Cortex of kidney (tissue), 1 donor: ENCODE data around the gene AMOTL1.
"Not testable (repeated sequence)": the region's sequence is repeated elsewhere in the genome, so short reads cannot be mapped to it uniquely, and the experiment has no call there.

Source experiments
- DNase-seq: peaks from one replicate; lab custom pipeline; 2025; lab: John Stamatoyannopoulos, UW

AMOTL1 gene

DNA sequence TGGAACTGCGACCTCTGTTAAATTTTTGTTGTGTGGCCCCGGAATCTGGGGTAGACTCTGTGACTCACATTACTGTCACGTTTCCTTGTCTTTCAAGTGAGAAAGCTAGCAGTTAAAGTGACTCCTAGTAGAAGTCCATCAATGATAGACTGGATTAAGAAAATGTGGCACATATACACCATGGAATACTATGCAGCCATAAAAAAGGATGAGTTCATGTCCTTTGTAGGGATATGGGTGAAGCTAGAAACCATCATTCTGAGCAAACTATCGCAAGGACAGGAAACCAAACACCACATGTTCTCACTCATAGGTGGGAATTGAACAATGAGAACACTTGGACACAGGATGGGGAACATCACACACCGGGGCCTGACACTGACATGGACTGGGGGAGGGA, 23.8 kb downstream of the AMOTL1 start:
- DNase-seq = not testable (repeated sequence)

GRCh38 chr11:94792451-94792850, 24.3 kb downstream of the AMOTL1 start:
- no peak for DNase-seq

DNA sequence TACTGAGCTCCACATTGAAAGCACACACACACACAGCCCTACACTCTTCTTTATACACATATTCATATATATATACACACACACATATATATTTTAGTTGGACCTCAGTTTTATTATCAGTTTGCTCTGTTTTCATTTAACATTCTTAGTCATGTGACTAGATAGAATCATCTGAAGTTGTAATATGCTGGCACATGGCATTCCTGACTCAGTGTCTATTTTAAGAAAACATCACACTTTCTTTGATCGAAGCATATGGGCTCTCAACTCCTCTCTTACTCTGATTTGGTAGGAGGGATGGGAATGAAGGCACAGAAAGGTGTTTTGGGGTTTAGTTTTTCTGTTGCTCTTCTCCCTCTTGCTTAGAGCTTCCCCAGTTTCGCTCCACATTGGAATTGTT, 24.8 kb downstream of the AMOTL1 start:
- DNase-seq = no peak

GRCh38 chr11:94793822-94794221, 25.7 kb downstream of the AMOTL1 start:
- DNase-seq = no peak

DNA sequence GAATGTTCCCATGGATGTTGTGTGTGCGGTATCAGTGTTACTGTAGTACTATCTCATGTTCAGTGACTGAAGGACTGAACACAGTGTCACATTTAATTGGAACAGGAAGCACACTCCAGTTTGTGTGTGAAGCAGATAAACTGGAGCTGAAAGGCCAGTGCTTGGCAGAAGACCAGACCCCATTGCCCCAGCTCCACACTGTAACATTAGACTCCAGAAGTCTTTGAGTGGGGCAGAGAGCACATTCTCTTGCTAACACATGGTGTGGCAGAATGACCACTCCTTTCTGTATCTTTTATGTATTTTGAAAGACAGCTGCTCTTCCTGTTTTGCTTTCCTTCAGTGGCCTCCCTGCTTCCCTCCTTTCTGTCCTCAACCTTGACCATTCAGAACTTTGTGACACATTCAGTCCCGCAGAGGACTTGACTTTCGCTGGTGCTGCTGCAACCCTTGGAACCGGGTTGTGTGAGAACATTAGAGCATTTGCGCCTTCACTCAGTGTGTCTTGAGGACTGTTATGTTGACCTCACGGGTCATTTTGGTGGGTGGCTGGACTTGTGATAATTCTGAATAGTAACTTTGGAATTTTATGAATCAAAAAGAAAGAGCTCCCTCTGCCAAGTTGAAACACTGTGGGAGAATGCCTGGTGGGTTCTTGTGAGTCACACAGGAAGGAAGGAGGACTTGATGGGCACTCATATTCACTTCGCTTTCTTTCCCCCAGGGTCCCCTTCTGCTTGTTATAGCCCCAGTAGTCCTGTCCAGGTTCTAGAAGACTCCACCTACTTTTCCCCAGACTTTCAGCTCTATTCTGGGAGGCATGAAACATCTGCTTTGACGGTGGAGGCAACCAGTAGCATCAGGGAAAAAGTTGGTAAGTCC, 26.4 kb downstream of the AMOTL1 start:
- DNase-seq = no peak

GRCh38 chr11:94795476-94796189, 27.5 kb downstream of the AMOTL1 start:
- DNase-seq = no peak

- no peak for DNase-seq
Measured at GRCh38 chr11:94796190-94796580, 28.0 kb downstream of the AMOTL1 start.

- DNase-seq = no peak
Measured at GRCh38 chr11:94796863-94797262, 28.7 kb downstream of the AMOTL1 start.

DNA sequence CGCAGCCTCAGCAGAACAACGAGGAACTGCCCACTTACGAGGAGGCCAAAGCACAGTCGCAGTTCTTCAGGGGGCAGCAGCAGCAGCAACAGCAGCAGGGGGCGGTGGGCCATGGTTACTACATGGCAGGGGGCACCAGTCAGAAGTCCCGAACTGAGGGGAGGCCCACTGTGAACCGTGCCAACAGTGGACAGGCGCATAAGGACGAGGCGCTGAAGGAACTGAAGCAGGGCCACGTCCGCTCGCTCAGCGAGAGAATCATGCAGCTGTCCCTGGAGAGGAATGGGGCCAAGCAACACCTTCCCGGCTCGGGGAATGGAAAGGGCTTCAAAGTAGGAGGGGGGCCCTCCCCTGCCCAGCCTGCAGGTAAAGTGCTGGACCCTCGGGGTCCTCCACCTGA, 31.6 kb downstream of the AMOTL1 start:
- no peak for DNase-seq

DNA sequence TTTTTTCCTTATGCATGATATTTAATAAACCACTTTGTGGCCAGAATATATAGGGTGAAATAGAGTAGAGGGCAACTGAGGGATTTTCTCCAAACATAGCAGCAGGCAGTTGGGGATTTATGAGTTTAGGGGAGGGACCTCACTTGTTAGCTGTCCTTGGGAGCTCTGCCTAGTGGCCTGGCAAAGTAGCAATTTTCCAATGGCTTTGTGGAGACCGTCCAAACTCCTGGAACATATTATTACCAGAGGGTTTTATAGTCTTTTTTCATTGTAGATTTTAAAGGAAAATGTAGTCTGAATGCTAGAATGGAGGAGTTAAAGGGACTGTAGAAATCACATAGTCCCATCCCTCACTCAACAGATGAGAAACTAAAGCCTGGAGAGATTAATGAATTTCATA, 32.3 kb downstream of the AMOTL1 start:
- no peak for DNase-seq

DNA sequence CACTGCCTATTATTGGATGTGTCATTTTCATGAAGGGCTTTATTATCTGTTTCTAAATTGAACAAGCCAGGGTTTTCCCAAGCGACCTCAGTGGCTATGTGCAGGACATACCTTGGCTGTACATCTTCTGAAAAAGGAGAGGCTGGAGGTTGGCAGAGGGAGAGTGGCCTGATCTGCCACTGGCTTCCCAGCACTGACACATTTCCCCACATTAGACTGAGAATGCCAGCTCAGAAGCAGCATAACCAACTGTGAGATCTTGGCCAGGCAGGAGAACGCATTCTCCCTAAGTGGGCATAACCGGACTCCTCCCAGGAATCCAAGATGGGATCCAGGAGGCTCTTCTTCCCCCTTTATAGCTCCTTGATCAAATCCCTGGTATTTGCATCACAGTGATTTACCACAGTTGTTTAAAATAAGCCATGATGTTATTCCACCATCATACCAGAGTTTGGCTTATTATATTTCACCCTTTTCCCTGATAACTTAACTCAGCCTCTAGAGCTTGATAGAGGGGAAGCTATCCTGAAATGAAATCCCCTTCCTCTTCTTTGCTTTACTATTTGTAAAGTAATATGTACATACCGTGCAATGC, 33.8 kb downstream of the AMOTL1 start:
- DNase-seq = no peak

DNA sequence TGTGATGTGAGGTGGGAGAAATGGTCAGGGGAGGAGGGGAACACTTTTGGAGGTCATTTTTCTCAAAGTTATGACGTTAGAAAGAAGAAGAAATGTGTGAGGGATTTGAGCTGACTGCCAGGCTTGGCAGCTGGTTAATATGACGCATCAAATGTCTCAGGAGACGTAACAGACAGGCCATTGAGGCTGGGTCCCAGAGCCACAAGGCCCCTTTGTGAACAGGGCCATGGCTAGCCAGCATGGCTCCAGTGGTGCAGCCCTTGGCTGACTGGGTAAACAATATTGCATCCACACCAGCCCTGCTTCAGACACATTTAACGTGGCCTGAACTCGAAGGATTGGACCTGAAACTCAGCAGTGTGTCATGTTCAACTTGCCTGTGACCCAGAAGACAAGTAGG, 34.3 kb downstream of the AMOTL1 start:
- no peak for DNase-seq

DNA sequence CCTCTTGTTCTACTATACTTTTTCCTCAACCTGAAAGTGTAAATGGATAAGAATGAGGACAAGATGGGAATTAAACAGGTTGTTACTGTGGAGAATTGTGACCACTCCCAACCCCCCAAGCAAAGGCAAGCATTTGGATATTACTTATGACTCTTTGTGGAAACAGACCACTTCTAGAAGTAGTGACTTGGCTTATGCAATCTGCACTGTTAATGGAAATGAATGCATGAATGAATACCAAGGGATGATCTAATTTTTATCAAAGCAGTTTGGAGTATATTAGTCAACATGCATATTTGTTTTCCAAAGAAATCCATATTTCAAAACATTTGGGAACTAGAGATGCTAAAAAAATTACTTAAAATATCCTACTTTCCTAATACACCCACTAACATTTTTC, 35.3 kb downstream of the AMOTL1 start:
- no peak for DNase-seq

DNA sequence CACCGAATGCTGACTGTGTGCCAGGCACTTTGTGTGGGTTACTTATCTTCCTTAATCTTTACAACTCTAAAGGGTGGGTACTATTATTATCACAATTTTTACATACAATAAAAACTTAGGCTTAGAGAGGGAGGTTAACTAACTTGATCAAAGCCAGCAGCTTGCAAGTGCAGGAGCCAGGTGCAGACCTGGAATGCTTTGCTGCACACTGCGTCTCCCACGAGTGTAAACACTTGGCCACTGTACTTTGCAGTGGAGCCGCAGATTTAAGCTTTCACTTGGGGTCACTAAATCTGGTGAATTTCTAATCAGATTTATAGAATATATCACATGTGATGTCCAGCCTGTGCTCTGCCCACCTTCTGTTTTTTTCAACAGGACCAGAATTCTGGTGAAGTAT, 36.7 kb downstream of the AMOTL1 start:
- DNase-seq = no peak

DNA sequence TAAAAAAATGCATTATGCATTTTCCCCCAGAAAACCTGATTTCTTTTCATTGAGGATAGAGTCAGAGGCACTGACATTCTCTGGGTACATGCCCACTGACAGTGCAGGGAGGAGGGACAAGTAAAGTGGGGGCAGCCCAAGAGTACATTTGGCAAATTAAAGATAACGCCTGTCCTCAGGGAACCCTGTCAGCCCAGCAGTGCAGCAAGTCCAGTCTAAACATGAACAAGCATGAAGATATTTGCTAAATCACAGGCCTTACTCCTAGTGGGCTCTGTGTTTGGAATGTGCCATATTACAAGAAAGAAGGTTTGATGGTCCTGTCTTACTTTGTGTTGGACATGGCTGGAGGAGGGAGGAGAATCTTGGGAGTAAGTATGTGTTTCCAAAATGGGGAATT, 37.9 kb downstream of the AMOTL1 start:
- DNase-seq = no peak

DNA sequence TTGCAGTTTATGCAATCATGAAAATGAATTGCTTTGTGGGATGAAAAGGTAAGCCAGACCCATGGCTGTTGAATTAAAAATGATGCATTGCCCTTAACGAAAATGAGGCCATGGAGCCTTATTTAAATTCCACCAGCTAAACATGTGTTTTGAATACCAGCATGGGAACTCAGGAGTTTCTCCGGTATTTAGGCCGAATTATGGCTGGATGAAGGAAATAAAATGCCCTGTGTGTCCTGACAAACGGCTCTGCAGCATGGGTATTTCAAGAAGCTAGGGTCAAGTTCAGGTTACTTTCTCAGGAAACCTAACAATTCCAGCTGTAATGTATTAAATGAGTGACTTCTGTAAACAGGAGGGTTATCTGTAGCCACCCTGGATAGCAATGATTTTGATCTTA, 38.3 kb downstream of the AMOTL1 start:
- no peak for DNase-seq

GRCh38 chr11:94809251-94809650, 41.1 kb downstream of the AMOTL1 start:
- no peak for DNase-seq

DNA sequence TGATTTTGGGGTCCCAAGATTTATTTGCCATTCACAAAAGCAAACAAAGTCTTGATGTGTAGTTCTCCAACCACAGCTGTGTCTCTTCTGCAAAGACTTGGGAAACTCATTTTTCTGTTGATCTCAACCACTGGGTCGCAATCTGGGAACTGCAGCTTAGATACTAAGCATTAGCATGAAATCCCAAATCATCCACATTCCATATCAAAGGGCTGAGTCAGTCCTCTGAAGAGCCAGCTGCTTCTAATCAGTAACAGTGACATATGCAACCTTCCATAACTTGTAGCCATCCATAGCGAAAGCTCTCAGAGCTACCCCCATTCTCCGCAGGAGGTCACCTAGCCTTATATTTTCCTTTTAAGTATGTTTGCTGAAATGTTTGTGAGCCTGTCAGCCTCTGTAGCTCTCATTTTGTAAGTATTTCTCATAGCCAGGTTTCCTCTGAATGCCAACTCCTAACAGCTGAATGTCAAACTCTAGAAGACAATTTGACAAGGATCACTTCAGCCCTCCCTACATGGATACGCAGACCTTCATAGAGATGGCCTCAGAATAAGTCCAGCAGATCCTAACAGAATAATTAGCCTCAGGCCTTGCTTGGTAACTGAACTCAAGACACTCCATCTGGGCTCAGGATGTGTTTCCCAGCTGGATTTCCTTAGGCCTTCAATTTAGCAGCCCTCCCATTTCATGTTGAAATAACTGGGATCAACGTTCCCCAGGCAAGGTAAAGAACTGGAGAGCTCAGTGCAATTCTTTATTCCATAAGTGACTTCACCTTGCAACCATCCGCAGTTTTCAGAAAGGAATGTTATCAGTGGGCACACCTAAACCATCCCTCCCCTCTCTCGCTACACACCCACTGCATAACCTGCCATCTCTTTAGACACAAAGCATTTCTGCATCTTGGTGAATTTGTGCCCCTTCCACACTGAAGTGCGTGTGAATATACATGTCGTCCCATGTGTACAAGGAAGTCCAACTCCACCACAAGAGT, 44.9 kb downstream of the AMOTL1 start:
- DNase-seq = not testable (repeated sequence)

DNA sequence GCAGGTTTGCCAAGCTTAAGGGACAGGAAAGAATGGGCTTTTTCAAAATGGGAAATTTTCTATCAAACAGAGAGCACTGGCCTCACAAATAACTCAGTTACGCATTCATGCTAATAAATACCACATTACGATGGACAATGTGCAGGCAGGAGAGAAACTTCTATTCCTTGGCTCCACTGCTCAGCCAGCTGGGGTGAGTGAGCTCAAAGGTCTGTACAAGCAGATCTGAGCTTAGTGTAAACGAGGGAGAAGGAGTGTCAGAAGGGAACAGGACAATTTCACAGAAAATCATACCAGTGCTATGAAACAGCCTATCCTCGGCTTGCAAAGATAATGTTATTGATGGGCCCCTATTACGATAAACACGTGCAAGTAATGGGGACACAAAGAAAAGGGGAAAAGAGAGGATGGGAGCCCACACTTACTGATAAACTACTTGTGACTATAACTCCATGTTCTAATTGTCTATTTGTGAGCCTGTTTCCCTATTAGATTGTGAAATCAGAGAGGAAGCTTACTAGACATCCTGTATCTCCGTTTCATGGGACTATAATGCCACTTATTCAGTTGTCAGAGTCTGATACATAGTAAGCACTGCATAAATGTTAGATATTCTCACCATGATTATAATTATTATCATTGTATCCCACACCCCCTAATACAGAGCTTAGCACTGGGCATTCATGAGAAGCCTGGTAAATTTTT, 46.3 kb downstream of the AMOTL1 start:
- no peak for DNase-seq

- no peak for DNase-seq
Measured at GRCh38 chr11:94815705-94816344, 47.7 kb downstream of the AMOTL1 start.

- DNase-seq = no peak
Measured at GRCh38 chr11:94820480-94820879, 52.3 kb downstream of the AMOTL1 start.
